ENCODE results near the gene ZNF224.

ZNF224 gene

DNA sequence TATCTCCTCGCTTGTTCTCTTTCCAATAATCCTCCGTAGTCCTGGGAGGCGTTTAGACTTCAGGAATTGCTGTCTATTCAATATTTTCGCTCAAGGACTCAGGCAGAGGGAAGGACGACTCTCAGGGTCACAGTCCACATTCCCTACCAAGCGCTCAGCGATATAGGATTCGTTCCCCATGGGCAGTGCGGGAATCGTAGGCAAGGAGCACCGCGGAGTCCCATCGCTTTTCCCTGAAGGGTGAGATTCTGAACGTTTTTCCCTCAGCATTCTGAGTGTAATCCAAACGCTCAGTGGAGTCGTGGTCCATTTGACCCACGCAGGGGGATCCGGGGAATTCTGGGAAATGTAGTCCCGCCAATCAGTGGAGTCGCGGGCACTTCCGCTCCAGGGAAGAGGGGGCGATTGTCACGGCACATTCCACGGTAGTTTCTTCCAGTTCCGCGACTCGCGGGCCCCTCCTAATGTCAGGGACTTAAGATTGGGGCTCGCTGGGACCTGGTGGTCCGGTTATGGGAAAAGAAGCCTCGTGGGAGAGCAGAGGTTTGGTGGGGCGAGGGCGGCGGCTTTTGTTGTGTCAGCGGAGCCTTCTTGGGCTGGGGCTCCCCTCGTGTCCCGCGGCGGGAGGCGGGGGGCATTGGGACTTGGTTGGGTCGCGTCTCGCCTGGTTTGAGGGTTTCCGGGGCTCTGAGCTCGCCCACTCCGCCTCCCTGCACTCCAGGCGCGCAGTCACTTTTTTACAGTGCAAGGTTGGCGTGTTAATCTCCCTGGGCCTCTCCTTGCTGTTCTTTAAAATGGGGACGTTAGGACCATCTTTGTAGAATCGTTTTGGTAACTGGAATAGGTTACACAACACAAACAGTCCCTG lies 47.3 kb downstream of the ZNF224 start, which contains the start of gene ZNF234:
Gene ZNF234 (plus strand): TSS at position 364 of the 868 bp plus-strand sequence. CDS start 3,079 bp downstream, outside the sequence.
- peak; percentile 65 for DNase-seq

DNA sequence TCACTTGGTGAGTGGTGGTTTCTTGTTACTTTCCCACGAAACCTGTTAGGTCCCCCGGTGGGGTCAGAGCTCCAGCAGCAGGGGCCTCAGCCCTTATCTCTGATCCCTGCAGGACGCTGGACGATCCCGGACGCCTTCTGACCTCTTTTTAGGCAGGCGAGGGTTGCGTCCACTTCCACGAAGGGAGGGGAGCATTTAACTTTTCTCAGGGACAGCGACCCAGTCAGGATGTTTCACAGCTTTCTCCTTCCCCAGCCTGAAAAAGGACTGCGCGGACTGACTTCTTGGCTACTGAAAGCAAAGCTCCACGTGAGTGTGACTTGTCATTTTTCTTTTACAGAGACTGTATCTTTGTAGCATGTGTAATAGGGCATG lies 47.9 kb downstream of the ZNF224 start:
- DNase-seq = no peak

DNA sequence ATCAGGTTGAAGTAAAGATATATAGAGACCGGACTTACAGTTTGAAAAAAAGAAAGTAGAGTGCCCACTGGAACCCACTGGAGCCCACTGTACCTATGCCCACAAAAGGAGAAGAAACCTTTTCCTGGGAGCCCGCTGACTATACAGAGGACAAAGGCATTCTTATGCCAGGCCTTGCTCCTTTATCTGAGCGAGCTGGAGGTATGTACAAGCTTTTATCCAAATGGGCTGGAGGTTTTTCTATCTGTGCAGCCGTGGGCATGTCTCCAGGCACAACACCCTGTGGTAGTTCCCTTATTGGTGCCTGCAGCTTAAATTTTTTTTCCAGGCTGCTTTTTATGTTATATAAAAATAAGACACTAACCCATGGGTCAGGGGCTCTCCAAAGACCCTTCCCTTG lies 55.6 kb downstream of the ZNF224 start:
- no peak for DNase-seq

DNA sequence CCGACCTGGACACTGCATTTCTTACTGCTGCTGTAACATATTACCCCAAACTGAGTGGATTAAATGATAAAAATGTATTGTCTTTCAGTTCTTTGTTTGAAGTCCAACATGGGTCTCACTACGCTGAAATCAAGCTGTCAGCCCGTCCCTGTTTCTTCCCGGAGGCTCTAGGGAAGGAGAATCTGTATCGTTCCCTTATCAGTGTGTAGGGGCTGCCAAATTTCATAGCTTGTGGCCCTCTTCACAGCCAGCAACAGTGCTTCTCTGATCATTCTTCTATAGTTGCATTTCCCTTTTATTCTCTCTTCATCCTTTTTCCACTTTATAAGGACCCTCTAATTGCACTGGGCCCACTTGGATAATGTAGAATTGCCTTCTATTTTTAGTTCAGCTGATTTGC lies 57.3 kb downstream of the ZNF224 start:
- no peak for DNase-seq

DNA sequence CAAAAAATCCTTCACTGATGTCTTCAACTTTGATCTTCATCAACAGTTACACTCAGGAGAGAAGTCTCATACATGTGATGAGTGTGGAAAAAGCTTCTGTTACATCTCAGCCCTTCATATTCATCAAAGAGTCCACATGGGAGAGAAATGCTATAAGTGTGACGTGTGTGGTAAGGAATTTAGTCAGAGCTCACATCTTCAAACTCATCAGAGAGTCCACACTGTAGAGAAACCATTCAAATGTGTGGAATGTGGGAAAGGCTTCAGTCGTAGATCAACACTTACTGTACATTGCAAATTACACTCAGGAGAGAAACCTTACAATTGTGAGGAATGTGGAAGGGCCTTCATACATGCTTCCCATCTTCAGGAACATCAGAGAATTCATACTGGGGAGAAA lies 62.3 kb downstream of the ZNF224 start:
- no peak for DNase-seq
